ENCODE measurements around the gene GTF2A1.

GRCh38 chr14:81208489-81208888 is 12.3 kb downstream of the GTF2A1 start:
- TF ChIP-seq, protein P1, sequence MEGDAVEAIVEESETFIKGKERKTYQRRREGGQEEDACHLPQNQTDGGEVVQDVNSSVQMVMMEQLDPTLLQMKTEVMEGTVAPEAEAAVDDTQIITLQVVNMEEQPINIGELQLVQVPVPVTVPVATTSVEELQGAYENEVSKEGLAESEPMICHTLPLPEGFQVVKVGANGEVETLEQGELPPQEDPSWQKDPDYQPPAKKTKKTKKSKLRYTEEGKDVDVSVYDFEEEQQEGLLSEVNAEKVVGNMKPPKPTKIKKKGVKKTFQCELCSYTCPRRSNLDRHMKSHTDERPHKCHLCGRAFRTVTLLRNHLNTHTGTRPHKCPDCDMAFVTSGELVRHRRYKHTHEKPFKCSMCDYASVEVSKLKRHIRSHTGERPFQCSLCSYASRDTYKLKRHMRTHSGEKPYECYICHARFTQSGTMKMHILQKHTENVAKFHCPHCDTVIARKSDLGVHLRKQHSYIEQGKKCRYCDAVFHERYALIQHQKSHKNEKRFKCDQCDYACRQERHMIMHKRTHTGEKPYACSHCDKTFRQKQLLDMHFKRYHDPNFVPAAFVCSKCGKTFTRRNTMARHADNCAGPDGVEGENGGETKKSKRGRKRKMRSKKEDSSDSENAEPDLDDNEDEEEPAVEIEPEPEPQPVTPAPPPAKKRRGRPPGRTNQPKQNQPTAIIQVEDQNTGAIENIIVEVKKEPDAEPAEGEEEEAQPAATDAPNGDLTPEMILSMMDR (IDR thresholded peaks at IDR 0.05; ENCODE audit: low read depth, low read length): no peak
- TF ChIP-seq POLR2A (IDR thresholded peaks at IDR 0.05; ENCODE audit: extremely low read depth, insufficient read length) (no peak), MYC (IDR thresholded peaks at IDR 0.05; ENCODE audit: low read depth, low read length) (no peak)
- TF ChIP-seq, protein P2, sequence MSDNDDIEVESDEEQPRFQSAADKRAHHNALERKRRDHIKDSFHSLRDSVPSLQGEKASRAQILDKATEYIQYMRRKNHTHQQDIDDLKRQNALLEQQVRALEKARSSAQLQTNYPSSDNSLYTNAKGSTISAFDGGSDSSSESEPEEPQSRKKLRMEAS (IDR thresholded peaks at IDR 0.05; ENCODE audit: low read depth, low read length): no peak

Data from NB4 (cell line).